Neuron (in vitro differentiated cells): ENCODE data around the gene MYO1E.
"Not testable (repeated sequence)": the region's sequence is repeated elsewhere in the genome, so short reads cannot be mapped to it uniquely, and the experiment has no call there.

Experiments used
- H2AFZ ChIP-seq: one replicate; pipeline ENCODE4 v1.6.1; 2013; ENCODE audit warnings: low read depth, mild to moderate bottlenecking, inconsistent platforms, low read length, moderate library complexity
- H3K27me3 ChIP-seq: one replicate; pipeline ENCODE4 v1.6.1; 2013; ENCODE audit warnings: low read length; ENCODE audit not compliant: insufficient read depth
- H3K36me3 ChIP-seq: one replicate; pipeline ENCODE4 v1.6.1; 2013; ENCODE audit warnings: low read length; ENCODE audit not compliant: insufficient read depth
- H3K4me1 ChIP-seq: one replicate; pipeline ENCODE4 v1.6.1; 2013; ENCODE audit warnings: low read length; ENCODE audit not compliant: insufficient read depth
- H3K4me3 ChIP-seq: 2 replicates; pipeline ENCODE4 v1.5.1; 2013; ENCODE audit warnings: mild to moderate bottlenecking, low read length, moderate library complexity
- H3K9me3 ChIP-seq: one replicate; pipeline ENCODE4 v1.6.1; 2013; ENCODE audit warnings: low read length

MYO1E gene

DNA sequence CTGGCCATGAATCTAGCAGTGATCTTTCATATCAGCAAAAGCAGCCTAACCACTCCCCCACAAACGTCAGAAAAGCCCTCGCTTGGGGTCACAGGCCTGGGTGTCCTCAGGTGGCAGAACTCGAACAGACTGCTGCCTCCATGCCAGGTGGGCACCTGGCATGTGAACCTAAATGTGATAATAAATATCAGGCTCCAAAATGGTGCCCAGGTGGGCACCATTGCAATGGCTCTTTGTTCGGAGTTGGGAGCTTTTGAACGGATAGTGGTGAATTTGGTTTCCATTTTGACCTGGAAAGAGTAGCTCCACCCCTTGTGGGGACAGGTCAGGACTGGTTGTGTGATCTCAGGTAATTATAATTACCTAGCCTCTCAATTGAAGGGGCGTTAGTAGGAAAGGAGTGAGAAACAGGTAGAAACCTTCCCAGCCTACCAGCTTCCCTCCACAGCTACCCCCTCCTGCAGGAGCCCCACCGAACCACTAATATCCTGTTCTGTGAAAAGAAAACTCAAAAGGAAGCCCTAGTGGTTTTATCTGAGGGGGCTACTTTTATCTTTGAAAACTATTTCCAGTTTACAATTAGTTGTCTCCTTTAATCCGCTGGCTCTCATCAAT, 18.1 kb downstream of the MYO1E start:
- no peaks in the 10 kb centered on the region for H3K4me1 ChIP-seq
- no peaks in the 10 kb centered on the region for H3K9me3 ChIP-seq
- H2AFZ ChIP-seq = no peak overlapping the region
- H3K4me3 ChIP-seq = no peak overlapping the region
- no peaks in the 10 kb centered on the region for H3K36me3 ChIP-seq
- H3K27me3 ChIP-seq = no peaks in the 10 kb centered on the region

DNA sequence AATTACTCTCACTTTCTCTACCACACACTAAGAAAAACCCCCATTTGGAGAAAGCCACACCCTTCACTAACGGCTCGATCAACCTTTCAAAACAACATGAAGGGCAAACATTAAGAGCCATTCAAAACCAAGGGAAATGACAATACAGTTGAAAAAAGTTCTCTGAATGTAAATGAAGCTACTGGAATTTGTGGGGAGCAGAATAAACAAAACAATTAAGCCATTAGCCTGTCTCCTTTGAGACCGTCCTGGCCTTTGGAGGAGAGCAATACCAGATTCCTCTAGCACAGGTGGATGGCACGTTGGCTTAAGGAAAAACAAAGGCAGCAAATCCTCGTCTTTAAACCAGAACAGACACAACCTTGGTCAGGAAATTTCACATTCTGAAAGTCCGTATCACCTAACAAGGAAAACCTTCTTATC, 18.7 kb downstream of the MYO1E start:
- no peak overlapping the region for H2AFZ ChIP-seq
- no peaks in the 10 kb centered on the region for H3K4me1 ChIP-seq
- H3K27me3 ChIP-seq = no peaks in the 10 kb centered on the region
- no peaks in the 10 kb centered on the region for H3K36me3 ChIP-seq
- H3K9me3 ChIP-seq = no peaks in the 10 kb centered on the region
- no peak overlapping the region for H3K4me3 ChIP-seq

DNA sequence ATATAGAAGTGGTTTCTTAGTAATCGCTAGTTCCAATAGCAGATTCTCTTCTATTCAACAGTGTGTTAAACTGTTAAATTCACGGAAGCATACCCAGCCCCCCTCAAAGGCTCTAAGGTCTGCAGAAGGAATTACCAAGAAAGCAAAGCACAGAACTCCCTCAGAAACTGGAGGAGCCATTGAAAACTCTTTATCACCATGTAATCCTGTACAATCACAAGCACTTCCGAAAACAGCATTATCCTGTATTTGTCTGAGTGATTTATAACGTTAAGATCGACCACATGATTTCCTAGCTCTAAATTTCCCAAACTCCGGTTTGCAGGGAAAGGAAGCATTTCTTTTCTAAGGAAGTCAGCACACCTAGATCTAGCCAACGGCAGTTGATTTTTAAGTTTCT, 20.0 kb downstream of the MYO1E start:
- Histone ChIP-seq H3K4me1 (no peaks in the 10 kb centered on the region), H3K4me3 (no peak overlapping the region), H3K36me3 (no peaks in the 10 kb centered on the region), H3K9me3 (no peaks in the 10 kb centered on the region), H2AFZ (no peak overlapping the region), H3K27me3 (no peaks in the 10 kb centered on the region)

DNA sequence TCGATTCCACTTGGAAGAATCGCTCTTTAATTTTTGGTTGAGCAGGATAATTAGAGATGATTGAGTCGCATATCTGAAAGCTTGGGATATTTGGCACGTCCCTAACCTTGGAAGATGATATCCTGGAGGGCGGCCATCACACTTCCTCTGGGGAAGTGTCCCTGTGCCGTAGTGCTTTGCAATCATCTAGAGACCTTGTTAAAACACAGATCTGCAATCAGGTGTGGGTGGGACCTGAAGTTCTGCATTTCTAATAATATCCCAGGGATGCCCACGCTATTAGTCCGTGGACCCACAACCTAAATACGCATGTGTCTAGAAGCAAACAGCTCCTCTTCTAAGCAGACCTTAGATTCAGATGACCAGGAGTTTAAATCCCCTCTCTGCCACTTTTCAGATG, 20.5 kb downstream of the MYO1E start:
- H3K9me3 ChIP-seq = no peaks in the 10 kb centered on the region
- no peak overlapping the region for H3K4me3 ChIP-seq
- H2AFZ ChIP-seq = no peak overlapping the region
- no peaks in the 10 kb centered on the region for H3K4me1 ChIP-seq
- no peaks in the 10 kb centered on the region for H3K36me3 ChIP-seq
- no peaks in the 10 kb centered on the region for H3K27me3 ChIP-seq

DNA sequence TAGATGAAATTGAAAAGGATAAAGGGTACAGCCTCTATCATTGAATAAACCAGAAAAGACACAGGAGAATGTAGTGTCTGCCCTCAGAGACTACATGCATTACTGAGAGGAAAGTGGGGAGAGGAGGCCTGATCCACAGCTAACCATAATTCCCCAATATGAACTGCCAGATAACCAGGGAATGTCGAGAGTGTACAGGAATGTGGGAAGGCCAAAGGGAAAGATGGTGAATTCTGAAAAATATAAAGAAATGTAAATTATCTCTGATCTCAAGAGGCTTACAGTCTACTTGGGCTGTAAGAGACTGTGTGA, 22.3 kb downstream of the MYO1E start:
- Histone ChIP-seq H3K36me3 (no peaks in the 10 kb centered on the region), H3K4me1 (no peaks in the 10 kb centered on the region), H2AFZ (no peak overlapping the region), H3K4me3 (no peak overlapping the region), H3K27me3 (no peaks in the 10 kb centered on the region), H3K9me3 (no peaks in the 10 kb centered on the region)

DNA sequence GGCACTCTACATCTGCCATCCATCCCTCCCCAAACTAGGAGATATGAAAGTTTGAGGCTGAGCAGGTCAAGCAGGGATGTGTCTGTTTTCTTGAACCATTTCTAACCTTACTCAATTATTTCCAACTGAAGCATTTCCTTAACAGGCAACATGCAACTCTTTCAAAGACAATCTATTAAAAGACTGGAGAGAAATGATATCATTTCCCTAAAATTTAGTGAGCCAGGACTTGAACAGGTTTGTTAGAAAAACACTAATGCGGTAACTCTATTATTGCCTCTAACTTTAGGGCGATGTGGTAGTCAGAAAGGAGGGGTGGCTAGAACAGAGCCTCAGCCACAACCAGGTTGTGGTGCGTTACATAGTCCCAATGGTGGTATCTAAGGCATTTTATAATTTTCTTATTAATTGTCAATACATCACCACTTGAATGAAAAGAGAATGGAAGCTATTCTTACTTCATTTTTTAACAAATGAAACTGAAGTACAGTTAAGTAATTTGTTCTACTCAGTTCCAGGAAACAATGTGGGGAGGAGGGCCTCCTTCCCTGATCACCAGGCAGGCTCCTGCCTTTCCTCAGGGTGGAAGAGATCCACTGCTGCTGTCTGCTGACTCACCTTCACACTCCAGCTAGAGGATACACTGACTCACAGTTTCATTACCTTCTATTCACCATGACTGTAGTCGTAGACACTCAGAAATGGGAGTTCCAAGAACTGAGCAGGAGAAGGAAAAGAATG, 22.8 kb downstream of the MYO1E start:
- H3K27me3 ChIP-seq = no peaks in the 10 kb centered on the region
- H3K36me3 ChIP-seq = no peaks in the 10 kb centered on the region
- no peak overlapping the region for H3K4me3 ChIP-seq
- no peak overlapping the region for H2AFZ ChIP-seq
- no peaks in the 10 kb centered on the region for H3K9me3 ChIP-seq
- H3K4me1 ChIP-seq = no peaks in the 10 kb centered on the region

DNA sequence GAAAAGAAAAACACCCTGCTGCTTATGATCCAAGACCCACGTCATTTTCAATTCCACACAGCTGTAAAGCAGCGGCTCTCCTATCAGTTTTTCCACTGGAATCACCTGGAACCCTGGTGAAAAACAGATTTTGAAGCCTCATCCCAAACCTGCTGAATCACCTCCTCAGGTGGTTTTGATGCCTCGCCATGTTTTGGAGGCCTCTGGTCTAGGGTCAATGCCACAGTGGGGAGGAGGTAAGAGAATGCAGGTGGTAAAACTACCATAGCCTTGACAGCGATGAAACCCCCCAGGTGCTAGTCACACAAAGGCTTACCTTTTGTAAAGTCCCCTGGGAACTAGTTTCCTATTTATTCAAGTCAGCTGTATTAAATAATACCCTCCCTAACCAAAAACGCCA, 24.8 kb downstream of the MYO1E start:
- H3K36me3 ChIP-seq = no peaks in the 10 kb centered on the region
- H2AFZ ChIP-seq = no peak overlapping the region
- H3K4me1 ChIP-seq = no peaks in the 10 kb centered on the region
- H3K4me3 ChIP-seq = no peak overlapping the region
- H3K9me3 ChIP-seq = no peaks in the 10 kb centered on the region
- no peaks in the 10 kb centered on the region for H3K27me3 ChIP-seq

DNA sequence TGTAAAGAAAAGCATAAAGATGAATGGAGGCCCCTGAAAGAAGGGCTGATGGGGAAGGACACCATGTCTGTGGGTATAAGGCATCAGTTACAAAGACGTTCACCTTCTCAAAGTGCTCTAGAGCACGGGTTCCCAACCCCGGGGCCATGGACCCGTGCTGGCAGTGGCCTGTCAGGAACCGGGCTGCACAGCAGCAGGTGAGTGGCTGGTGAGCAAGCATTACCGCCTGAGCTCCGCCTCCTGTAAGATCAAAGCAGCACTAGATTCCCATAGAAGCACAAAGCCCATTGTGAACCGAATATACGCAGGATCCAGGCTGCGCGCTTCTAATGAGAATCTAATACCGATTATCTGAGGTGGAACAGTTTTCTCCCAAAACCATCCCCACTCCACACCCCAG, 25.7 kb downstream of the MYO1E start:
- Histone ChIP-seq H3K4me1 (no peaks in the 10 kb centered on the region), H3K9me3 (no peaks in the 10 kb centered on the region), H3K4me3 (no peak overlapping the region), H3K27me3 (no peaks in the 10 kb centered on the region), H2AFZ (no peak overlapping the region), H3K36me3 (no peaks in the 10 kb centered on the region)

DNA sequence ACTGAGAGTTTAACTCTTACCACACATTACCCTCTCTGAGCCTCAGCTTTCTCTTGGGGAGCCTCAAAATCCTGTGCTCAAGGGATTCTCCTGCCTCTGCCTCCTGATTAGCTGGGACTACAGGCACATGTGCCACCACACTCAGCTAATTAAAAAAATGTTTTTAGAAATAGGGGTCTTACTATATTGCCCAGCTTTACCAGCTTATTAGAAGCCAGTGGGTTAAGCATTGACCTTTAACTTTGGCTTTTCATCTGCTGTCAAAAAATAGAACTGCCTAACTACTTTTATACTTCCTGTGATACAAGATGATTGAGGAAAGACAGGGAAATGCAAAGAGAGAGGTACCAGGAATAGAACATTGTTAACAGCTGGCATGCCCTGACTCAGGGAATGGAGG, 27.3 kb downstream of the MYO1E start:
- Histone ChIP-seq H3K27me3 (no peaks in the 10 kb centered on the region), H3K4me1 (no peaks in the 10 kb centered on the region), H3K36me3 (no peaks in the 10 kb centered on the region), H2AFZ (no peak overlapping the region), H3K9me3 (no peaks in the 10 kb centered on the region), H3K4me3 (no peak overlapping the region)

DNA sequence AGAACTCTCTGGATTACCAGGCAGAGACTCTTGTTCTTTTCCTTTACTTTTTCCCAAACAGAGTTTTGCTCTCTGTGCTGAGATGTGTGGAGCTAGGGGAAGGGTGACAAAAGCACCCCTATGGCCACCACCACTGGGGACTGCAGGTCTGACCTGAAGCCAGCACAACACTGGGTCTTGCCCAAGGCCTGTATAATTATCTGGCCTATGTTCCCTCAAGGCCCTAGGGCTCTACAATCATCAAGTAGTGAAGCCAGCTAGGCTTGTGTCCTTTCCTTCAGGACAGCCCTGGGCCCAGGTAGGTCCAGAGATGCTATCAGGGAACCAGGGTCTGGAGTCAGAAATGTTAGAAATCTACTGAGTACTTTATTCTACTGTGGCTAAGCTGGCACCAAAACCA, 28.4 kb downstream of the MYO1E start:
- Histone ChIP-seq H3K36me3 (no peaks in the 10 kb centered on the region), H2AFZ (no peak overlapping the region), H3K9me3 (no peaks in the 10 kb centered on the region), H3K4me3 (no peak overlapping the region), H3K27me3 (no peaks in the 10 kb centered on the region), H3K4me1 (no peaks in the 10 kb centered on the region)

DNA sequence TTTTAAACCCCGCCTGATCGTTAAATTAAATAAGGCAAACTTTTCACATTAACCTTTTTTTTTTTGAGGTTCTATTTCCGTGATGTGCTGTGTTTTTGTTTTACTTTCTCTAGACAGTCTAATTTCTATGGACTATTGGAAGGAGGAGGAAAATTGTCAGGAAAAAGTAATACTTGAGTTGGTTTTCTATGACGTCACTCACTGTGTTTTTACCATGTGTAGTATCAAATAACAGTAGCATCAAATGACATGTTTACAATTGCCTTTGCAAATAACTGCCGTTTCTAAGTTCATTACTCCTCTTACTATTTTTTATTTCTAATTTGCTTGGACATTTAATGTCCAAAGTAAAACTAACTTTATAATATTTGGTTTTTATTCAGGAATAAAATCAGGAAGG, 32.3 kb downstream of the MYO1E start:
- Histone ChIP-seq H3K4me3 (no peak overlapping the region), H3K9me3 (no peaks in the 10 kb centered on the region)

DNA sequence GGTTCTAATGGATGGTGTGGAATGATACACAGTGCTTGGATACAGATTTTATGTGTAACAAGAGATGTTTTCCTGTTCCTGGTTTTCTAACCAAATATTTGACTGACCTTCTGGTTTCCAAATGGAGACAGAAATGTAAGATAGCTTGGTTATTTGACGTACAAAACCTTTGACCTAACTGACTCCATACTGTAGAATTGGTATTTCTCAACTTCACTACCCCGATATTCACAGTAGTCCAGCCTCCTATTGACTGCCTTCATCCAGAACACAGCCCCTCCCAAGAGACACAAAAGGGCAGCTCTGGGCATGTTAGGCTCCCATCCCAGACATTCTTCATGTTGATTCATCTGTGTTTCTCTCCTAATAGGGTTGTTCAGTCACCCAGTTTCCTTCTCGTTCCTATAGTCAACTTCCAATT, 33.4 kb downstream of the MYO1E start:
- Histone ChIP-seq H2AFZ (no peak overlapping the region), H3K36me3 (no peaks in the 10 kb centered on the region), H3K27me3 (no peaks in the 10 kb centered on the region), H3K9me3 (no peaks in the 10 kb centered on the region), H3K4me3 (no peak overlapping the region), H3K4me1 (no peaks in the 10 kb centered on the region)

More for the DNA sequence above, 32.3 kb downstream of the MYO1E start:
- no peak overlapping the region for H2AFZ ChIP-seq
- H3K27me3 ChIP-seq = no peaks in the 10 kb centered on the region
- no peaks in the 10 kb centered on the region for H3K4me1 ChIP-seq
- H3K36me3 ChIP-seq = no peaks in the 10 kb centered on the region

DNA sequence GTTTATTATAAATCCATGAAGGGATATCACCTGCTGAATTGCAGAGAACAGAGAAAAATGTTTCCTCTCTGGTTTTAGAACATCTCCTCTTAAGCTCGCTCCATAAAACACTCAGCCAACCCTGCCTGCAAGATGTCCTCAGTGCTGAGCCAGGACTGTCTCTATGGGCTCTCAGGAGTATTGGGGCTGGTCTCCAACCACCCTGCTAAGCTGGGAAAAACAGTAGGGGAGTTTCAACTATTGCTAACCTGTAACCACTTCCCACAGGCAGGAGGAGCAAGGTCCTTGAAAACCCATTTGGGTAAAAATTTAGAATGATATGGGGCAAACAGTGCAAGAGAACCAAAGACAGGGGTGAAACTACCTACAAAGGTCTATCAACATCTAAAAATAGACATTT, 34.3 kb downstream of the MYO1E start:
- Histone ChIP-seq H2AFZ (no peak overlapping the region), H3K9me3 (no peaks in the 10 kb centered on the region), H3K4me1 (no peaks in the 10 kb centered on the region), H3K36me3 (no peaks in the 10 kb centered on the region), H3K27me3 (no peaks in the 10 kb centered on the region), H3K4me3 (no peak overlapping the region)

DNA sequence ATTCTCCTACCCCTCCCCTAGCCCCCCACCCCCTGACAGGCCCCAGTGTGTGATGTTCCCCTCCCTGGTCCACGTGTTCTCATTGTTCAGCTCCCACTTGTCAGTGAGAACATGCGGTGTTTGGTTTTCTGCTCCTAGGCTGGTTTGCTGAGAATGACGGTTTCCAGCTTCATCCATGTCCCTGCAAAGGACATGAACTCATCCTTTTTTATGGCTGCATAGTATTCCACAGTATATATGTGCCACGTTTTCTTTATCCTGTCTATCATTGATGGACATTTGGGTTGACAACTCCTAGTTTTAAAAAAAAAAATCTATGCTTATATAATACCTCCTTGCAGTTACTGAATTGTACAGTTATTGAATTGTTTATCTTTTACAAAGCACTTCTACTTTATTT, 35.9 kb downstream of the MYO1E start:
- not testable (repeated sequence) for H3K27me3 ChIP-seq, H2AFZ ChIP-seq, H3K9me3 ChIP-seq, H3K4me3 ChIP-seq, H3K36me3 ChIP-seq, H3K4me1 ChIP-seq
